Measurements from ENCODE around the gene CCBE1.
A peak's percentile ranks its signal among the peaks of the same experiment; 100 is the strongest.

CCBE1 gene

GRCh38 chr18:59631583-59632181 lies 65.5 kb downstream of the CCBE1 start:
- POLR2A ChIA-PET, result no interaction called here
- TF ChIP-seq TARDBP (IDR thresholded peaks at IDR 0.05) (no peak), FOXM1 (IDR thresholded peaks at IDR 0.05; ENCODE audit: borderline replicate concordance) (no peak), ARNT (IDR thresholded peaks at IDR 0.05) (no peak), CTBP1 (IDR thresholded peaks at IDR 0.05; ENCODE audit: borderline replicate concordance) (no peak), ZNF384 (IDR thresholded peaks at IDR 0.05) (no peak)
- TF ChIP-seq, protein P1, sequence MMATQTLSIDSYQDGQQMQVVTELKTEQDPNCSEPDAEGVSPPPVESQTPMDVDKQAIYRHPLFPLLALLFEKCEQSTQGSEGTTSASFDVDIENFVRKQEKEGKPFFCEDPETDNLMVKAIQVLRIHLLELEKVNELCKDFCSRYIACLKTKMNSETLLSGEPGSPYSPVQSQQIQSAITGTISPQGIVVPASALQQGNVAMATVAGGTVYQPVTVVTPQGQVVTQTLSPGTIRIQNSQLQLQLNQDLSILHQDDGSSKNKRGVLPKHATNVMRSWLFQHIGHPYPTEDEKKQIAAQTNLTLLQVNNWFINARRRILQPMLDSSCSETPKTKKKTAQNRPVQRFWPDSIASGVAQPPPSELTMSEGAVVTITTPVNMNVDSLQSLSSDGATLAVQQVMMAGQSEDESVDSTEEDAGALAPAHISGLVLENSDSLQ (IDR thresholded peaks at IDR 0.05), result no peak
- CTCF ChIA-PET, result interaction anchor here (0.8 to 2.0 kb wide), 13 partner anchors 11 to 204 kb away, joined by 3 to 25 read pairs (median 4); partner anchors contain the start of gene CCBE1
- DNase-seq (ENCODE audit: extremely low spot score), result peak; percentile 14

DNA sequence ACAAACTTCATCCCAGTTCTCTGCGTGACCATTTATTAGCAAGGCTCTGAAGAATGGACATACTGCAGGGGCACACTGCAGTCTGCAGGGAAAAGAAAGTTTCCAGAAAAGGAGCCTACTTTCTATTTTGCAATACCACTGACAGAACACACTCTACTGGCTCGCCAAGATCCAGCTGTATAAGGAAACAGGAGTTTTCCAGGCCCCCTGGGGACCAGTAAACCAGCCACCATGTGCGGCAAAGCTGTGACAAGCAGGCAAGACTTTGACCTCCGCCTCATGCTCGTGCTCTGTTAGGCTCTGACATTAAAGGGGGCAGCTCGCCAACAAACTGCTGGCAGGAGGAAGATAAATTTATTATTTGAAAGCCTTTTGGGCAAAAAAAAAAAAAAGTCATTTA lies 67.3 kb downstream of the CCBE1 start:
- TF ChIP-seq ARNT (IDR thresholded peaks at IDR 0.05), result no peak
- no peak for TF ChIP-seq SP1 (IDR thresholded peaks at IDR 0.05)
- ChIA-PET CTCF (interaction anchor here (0.6 to 1.2 kb wide), 2 partner anchors 55 to 67 kb away, joined by 3 to 4 read pairs; partner anchors contain the start of gene CCBE1), POLR2A (no interaction called here)
- no peak for DNase-seq (ENCODE audit: extremely low spot score)

- TF ChIP-seq ARNT (IDR thresholded peaks at IDR 0.05) (no peak), ZNF384 (IDR thresholded peaks at IDR 0.05) (no peak), SUZ12 (IDR thresholded peaks at IDR 0.05) (no peak), FOXM1 (IDR thresholded peaks at IDR 0.05; ENCODE audit: borderline replicate concordance) (no peak), TARDBP (IDR thresholded peaks at IDR 0.05) (no peak), LEF1 (IDR thresholded peaks at IDR 0.05; ENCODE audit: borderline replicate concordance) (no peak), ELF4 (IDR thresholded peaks at IDR 0.05) (no peak), FOXA1 (IDR thresholded peaks at IDR 0.05) (no peak), BHLHE40 (IDR thresholded peaks at IDR 0.05; ENCODE audit: borderline replicate concordance) (no peak), CTBP1 (IDR thresholded peaks at IDR 0.05; ENCODE audit: borderline replicate concordance) (no peak), NFRKB (IDR thresholded peaks at IDR 0.05) (no peak), L3MBTL2 (conservative IDR thresholded peaks at IDR 0.05) (no peak), SP1 (IDR thresholded peaks at IDR 0.05) (no peak), HDGF (IDR thresholded peaks at IDR 0.05; ENCODE audit: borderline replicate concordance) (no peak), FOXK2 (IDR thresholded peaks at IDR 0.05) (no peak)
- TF ChIP-seq, protein P1 (IDR thresholded peaks at IDR 0.05), result no peak
- no peak for DNase-seq (ENCODE audit: extremely low spot score)
- ChIA-PET POLR2A (no interaction called here), CTCF (interaction anchor here (1.2 kb wide), 1 partner anchor 68 kb away, joined by 4 read pairs; the partner anchor contains the start of gene CCBE1)
These were observed 68.2 kb downstream of the CCBE1 start for GRCh38 chr18:59628995-59629394.

DNA sequence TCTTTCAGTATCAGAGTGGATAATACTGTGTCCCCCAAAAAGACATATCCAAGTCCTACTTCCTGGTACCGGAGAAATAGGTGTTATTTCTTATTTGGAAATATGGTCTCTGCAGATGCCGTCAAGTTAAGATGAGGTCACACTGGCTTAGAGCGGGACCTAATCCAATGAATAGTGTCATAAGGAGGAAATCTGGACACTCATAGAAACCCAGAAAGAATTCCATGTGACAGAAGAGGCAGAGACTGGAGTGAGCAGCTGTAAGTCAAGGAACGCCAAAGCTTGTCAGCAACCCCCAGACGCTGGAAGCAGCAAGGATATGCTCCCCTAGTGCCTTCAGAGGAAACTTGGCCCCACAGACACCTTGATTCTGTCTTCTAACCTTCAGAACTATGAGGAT lies 69.8 kb downstream of the CCBE1 start:
- TF ChIP-seq ARNT (IDR thresholded peaks at IDR 0.05), result no peak
- no peak for TF ChIP-seq LEF1 (IDR thresholded peaks at IDR 0.05; ENCODE audit: borderline replicate concordance)
- no peak for TF ChIP-seq L3MBTL2 (conservative IDR thresholded peaks at IDR 0.05)
- no peak for TF ChIP-seq ELF4 (IDR thresholded peaks at IDR 0.05)
- TF ChIP-seq, protein P1 (IDR thresholded peaks at IDR 0.05), result no peak
- no peak for DNase-seq (ENCODE audit: extremely low spot score)
- ChIA-PET CTCF (interaction anchor here (1.0 kb wide), 1 partner anchor 196 kb away, joined by 3 read pairs; no protein-coding TSS in a partner anchor), POLR2A (no interaction called here)

DNA sequence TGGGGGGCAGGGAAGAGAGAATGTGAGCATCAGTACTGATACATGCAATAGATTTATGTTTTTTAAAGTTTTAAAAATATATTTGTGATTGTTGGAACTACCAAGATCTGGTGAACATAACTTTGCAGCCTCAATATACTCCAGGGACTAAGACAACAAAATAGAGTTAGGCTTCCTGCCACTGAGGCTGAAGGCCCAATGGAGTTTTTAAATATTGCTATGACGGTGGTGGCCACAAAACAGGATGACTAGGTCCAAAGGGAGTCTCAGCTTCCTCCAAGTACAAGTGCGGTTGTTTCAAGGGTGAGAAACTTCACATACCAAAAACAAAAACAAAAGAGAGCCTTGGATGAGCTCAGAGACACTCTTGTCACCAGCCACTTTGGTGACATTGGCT lies 72.9 kb downstream of the CCBE1 start:
- CTCF ChIA-PET, result no interaction called here
- no peak for TF ChIP-seq L3MBTL2 (conservative IDR thresholded peaks at IDR 0.05)
- TF ChIP-seq SUZ12 (IDR thresholded peaks at IDR 0.05), result no peak
- TF ChIP-seq FOXM1 (IDR thresholded peaks at IDR 0.05; ENCODE audit: borderline replicate concordance), result no peak
- TF ChIP-seq, protein P1 (IDR thresholded peaks at IDR 0.05), result no peak
- TF ChIP-seq BHLHE40 (IDR thresholded peaks at IDR 0.05; ENCODE audit: borderline replicate concordance), result no peak
- no peak for TF ChIP-seq ELF4 (IDR thresholded peaks at IDR 0.05)
- TF ChIP-seq LEF1 (IDR thresholded peaks at IDR 0.05; ENCODE audit: borderline replicate concordance), result no peak
- TF ChIP-seq CTBP1 (IDR thresholded peaks at IDR 0.05; ENCODE audit: borderline replicate concordance), result no peak
- TF ChIP-seq ARNT (IDR thresholded peaks at IDR 0.05), result no peak
- no peak for TF ChIP-seq SP1 (IDR thresholded peaks at IDR 0.05)
- no peak for TF ChIP-seq FOXK2 (IDR thresholded peaks at IDR 0.05)
- no peak for DNase-seq (ENCODE audit: extremely low spot score)
- POLR2A ChIA-PET, result no interaction called here

- POLR2A ChIA-PET, result no interaction called here
- CTCF ChIA-PET, result no interaction called here
- DNase-seq (ENCODE audit: extremely low spot score), result no peak
- TF ChIP-seq HDGF (IDR thresholded peaks at IDR 0.05; ENCODE audit: borderline replicate concordance) (no peak), FOXM1 (IDR thresholded peaks at IDR 0.05; ENCODE audit: borderline replicate concordance) (no peak), FOXK2 (IDR thresholded peaks at IDR 0.05) (no peak), SP1 (IDR thresholded peaks at IDR 0.05) (no peak), CTBP1 (IDR thresholded peaks at IDR 0.05; ENCODE audit: borderline replicate concordance) (no peak), ZNF384 (IDR thresholded peaks at IDR 0.05) (no peak), TARDBP (IDR thresholded peaks at IDR 0.05) (no peak)
These were observed 73.5 kb downstream of the CCBE1 start for GRCh38 chr18:59623456-59624368.

Measured in HEK293T (cell line).